SU-DHL-6 (cell line): ENCODE results near the gene MYCBPAP.

Experiments used
- CTCF ChIP-seq: fragments of 200-600 bp; sonication (generic); IDR thresholded peaks from one replicate; pipeline ENCODE4 v1.5.1; 2017; ENCODE audit warnings: antibody characterized with exemption, mild to moderate bottlenecking, low read length, moderate library complexity; ENCODE audit not compliant: insufficient read depth, poor library complexity, severe bottlenecking
- EZH2phosphoT487 ChIP-seq: fragments of 200-600 bp; sonication (generic), shearing (Covaris generic); conservative IDR thresholded peaks from 2 replicates; pipeline ENCODE4 v1.6.1; 2018; ENCODE audit warnings: mild to moderate bottlenecking, antibody characterized with exemption, low read length, moderate library complexity, mixed read lengths

DNA sequence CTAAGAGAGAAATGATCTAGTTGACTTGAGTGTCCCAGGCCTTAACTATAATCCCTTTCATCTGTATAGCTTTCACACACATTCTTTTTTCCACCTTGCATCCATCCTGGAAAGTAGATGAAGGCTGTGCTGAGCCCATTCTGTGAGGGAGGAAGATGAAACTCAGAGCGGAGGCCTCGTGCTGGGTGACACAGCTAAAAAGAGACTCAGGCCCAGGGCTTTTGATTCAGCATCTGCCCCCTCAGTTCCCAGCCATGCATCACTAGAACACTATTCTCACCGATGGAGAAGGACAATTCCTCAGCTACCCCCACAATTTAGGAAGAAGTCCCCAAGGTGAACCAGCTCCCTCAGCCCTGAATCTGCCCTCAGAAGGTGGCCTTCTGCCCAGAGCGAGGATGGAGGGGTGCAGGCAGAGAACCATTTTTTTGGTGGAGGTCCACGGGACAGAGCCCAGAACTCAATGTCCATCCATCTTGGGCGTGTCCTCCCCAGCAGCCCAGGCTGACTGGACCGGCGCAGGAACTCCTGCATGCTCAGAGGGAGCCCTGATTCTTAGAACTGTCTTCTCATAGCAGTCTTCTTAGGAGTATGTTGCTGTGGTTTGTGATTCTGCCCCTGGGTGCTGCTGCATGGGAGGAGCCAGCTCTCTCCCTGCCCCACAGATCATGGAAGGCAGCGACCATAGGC lies 5.8 kb upstream of the MYCBPAP start:
- TF ChIP-seq CTCF = no peak
- no peak for TF ChIP-seq EZH2phosphoT487
